ENCODE results near the gene CATSPER4. TPM values are rescaled to one million over a fixed set of nuclear protein-coding genes. Genes with fewer than 3 reads are reported as not detected.

Gene CATSPER4
- total RNA-seq, 1 donor from 2014 or later, result 0.04 TPM

DNA sequence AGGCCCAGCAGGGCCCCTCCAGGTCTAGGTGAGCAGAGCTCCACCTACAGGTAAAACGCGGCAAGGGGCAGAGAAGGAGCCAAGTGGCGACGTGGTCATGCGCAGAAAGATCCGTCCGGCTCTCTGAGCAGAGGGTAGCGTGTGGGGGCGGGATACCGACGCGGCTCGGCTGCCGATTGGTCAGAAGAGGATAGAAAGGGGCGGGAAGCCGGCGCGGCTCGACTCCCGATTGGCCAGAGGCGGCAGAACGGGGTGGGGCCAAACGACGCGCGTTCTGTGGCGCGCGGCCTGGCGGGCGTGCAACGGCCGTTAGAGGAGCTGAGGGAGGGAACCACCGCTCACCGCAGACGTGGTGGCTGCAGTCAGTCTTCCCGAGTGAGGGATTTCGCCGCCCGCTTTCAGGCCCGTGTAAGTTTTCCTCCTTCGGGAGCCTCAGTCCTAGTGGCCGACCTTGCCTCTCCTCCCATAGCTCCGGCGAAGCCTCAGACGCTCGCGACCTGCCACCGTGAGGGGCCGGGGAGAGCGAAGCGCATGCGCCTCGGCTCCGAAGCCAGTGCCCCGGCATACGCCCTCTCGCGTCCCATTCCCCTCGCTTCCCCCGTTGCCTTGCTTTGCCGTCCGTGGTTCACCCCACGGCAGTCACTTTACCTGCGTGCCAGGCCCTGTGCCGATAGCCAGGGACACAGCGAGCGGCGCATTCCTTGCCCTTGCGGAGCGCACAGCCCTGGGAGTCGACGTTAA lies 43.7 kb downstream of the CATSPER4 start, which contains the start of gene CEP85:
Gene CEP85, plus strand, starts transcription at position 298 of the 741 bp plus-strand sequence. CDS start 5,584 bp downstream, outside the sequence.
- DNase-seq (ENCODE audit: low read depth), result peak; percentile 79
- TF ChIP-seq CTCF (IDR thresholded peaks at IDR 0.05; ENCODE audit: insufficient read depth, low read length, poor library complexity, severe bottlenecking), result peak; percentile 94
- peak within 1 kb of the TSS; percentile 95 for H3K4me3 ChIP-seq (ENCODE audit: low read depth, low read length)
- H3K36me3 ChIP-seq (ENCODE audit: control insufficient read depth, insufficient read depth, low read length), result no peaks in the 10 kb centered on the region
- H3K27me3 ChIP-seq (ENCODE audit: control insufficient read depth, insufficient read depth, low read length), result no peaks in the 10 kb centered on the region

DNA sequence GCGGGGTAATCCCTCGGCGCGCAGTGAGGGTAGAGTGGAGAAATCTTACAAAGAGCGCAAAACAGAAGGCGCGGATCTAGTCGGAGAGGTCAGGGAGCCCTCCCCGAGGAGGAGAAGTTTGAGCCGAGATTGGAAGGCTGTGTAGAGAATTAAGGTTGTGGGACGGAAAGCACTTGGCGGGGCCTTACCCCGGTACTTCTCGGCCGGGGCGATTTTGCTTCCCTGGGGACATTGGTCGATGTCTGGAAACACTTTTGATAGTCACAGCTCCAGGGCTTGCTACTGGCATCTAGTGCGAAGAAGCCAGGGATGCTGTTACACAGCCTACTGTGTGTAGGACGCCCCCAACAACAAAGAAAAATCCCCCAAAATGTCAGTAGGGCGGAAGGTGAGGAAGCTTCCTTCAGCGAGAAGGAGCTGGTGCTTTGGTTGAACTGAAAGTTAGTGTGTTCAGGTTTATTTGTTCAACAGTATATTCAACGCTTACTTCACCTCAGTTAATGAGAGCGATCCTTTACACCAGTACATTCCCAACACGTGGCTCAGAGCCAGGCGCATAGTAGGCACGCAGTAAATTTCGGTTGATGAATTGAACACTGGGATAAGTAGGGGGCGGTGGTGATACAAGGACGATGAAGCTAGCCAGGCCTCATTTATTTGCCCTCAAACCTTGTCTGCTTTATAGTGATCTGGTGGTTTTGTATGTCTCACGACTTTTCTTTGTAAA lies 44.4 kb downstream of the CATSPER4 start:
- no peak for DNase-seq (ENCODE audit: low read depth)
- no peaks in the 10 kb centered on the region for H3K27me3 ChIP-seq (ENCODE audit: control insufficient read depth, insufficient read depth, low read length)

DNA sequence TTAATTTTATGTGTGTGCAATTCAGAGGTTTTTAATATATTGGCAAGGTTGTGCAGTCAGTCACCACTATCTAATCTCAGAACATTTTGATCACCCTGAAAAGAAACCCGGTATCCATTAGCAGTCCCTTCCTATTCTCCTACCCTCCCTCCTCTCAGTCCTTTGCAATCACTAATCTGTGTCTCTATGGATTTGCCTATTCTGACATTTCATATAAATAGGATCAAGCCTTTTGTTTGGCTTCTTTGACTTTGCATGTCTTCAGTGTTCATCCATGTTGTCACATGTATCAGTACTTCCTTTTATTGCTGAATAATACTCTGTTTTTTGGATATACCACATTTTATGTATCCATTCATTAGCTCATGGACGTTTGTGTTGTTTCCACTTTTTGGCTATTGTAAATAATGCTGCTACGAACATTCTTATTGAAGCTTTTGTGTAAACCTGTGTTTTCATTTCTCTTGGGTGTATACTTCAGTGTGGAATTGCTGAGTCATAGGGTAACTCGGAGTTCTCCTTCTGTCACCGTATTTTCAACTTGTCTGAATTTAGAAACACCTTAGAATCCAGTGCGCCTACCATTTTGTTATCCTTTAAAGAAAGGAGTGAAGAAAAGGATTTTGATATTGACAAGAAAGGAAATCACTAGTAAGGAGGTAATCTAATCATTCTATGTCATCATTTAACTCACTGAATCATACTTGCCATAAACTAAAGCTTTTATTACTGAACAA lies 47.0 kb downstream of the CATSPER4 start:
- DNase-seq (ENCODE audit: low read depth), result no peak
- no peaks in the 10 kb centered on the region for H3K36me3 ChIP-seq (ENCODE audit: control insufficient read depth, insufficient read depth, low read length)
- H3K4me3 ChIP-seq (ENCODE audit: low read depth, low read length), result no peak overlapping the region
- no peak for TF ChIP-seq CTCF (IDR thresholded peaks at IDR 0.05; ENCODE audit: insufficient read depth, low read length, poor library complexity, severe bottlenecking)
- H3K27me3 ChIP-seq (ENCODE audit: control insufficient read depth, insufficient read depth, low read length), result no peaks in the 10 kb centered on the region

More for the DNA sequence above, 44.4 kb downstream of the CATSPER4 start:
- peak overlapping the region; percentile 95 for H3K4me3 ChIP-seq (ENCODE audit: low read depth, low read length)
- peak; percentile 22 for TF ChIP-seq CTCF (IDR thresholded peaks at IDR 0.05; ENCODE audit: insufficient read depth, low read length, poor library complexity, severe bottlenecking)
- no peaks in the 10 kb centered on the region for H3K36me3 ChIP-seq (ENCODE audit: control insufficient read depth, insufficient read depth, low read length)

GRCh38 chr1:26239936-26240335 lies 49.5 kb downstream of the CATSPER4 start:
- no peak overlapping the region for H3K4me3 ChIP-seq (ENCODE audit: low read depth, low read length)
- no peaks in the 10 kb centered on the region for H3K36me3 ChIP-seq (ENCODE audit: control insufficient read depth, insufficient read depth, low read length)
- TF ChIP-seq CTCF (IDR thresholded peaks at IDR 0.05; ENCODE audit: insufficient read depth, low read length, poor library complexity, severe bottlenecking), result no peak
- no peak for DNase-seq (ENCODE audit: low read depth)
- no peaks in the 10 kb centered on the region for H3K27me3 ChIP-seq (ENCODE audit: control insufficient read depth, insufficient read depth, low read length)

Other genes with a start within 250 kb of the CATSPER4 start
- gene PAFAH2, start 192.5 kb upstream of the CATSPER4 start, total RNA-seq, result 20.8 and 23.1 TPM in 2 replicates
- 1.3 TPM in 1 of 2 replicates, not detected in the other for gene EXTL1, start 168.8 kb upstream of the CATSPER4 start, total RNA-seq
- 0.48 and 0.75 TPM in 2 replicates for gene SLC30A2, start 144.5 kb upstream of the CATSPER4 start, total RNA-seq
- 0.14 TPM in 1 of 2 replicates, not detected in the other for gene TRIM63, start 123.0 kb upstream of the CATSPER4 start, total RNA-seq
- 6.6 and 6.8 TPM in 2 replicates for gene PDIK1L, start 78.8 kb upstream of the CATSPER4 start, total RNA-seq
- 0.07 and 0.79 TPM in 2 replicates for gene FAM110D, start 31.5 kb upstream of the CATSPER4 start, total RNA-seq
- not detected in 2 replicates for gene C1orf232, start 21.6 kb upstream of the CATSPER4 start, total RNA-seq
- 53.0 and 73.8 TPM in 2 replicates for gene ZNF593, start 20.7 kb upstream of the CATSPER4 start, total RNA-seq
- gene ZNF593OS, start 18.8 kb upstream of the CATSPER4 start, total RNA-seq, result not detected in 2 replicates
- 15.2 and 16.8 TPM in 2 replicates for gene CNKSR1, start 13.1 kb upstream of the CATSPER4 start, total RNA-seq
- 7.5 and 9.7 TPM in 2 replicates for gene CEP85, start 43.6 kb downstream of the CATSPER4 start, total RNA-seq
- gene SH3BGRL3, start 89.5 kb downstream of the CATSPER4 start, total RNA-seq, result 113 and 133 TPM in 2 replicates
- gene UBXN11, start 116.0 kb downstream of the CATSPER4 start, total RNA-seq, result 9.4 and 10.2 TPM in 2 replicates
- 1.2 TPM in 1 of 2 replicates, not detected in the other for gene CD52, start 127.4 kb downstream of the CATSPER4 start, total RNA-seq
- gene CRYBG2, start 163.5 kb downstream of the CATSPER4 start, total RNA-seq, result 2.7 and 18.6 TPM in 2 replicates
- gene ZNF683, start 182.1 kb downstream of the CATSPER4 start, total RNA-seq, result not detected in 2 replicates
- not detected in 2 replicates for gene LIN28A, start 220.2 kb downstream of the CATSPER4 start, total RNA-seq
- gene DHDDS, start 241.7 kb downstream of the CATSPER4 start, total RNA-seq, result 43.8 and 52.7 TPM in 2 replicates